Transverse colon (tissue), 4 donors: ENCODE measurements around the gene DMAC2. TPM values are rescaled to one million over a fixed set of nuclear protein-coding genes. Genes with fewer than 3 reads are reported as not detected.
"Not testable (repeated sequence)": the region's sequence is repeated elsewhere in the genome, so short reads cannot be mapped to it uniquely, and the experiment has no call there.

Experiments used
- DNase-seq: peaks from one replicate; pipeline ENCODE4 v3.0.0-alpha.2; 2019
- H3K27ac ChIP-seq, 4 donors: fragments of 200-600 bp; sonication (generic); 2 replicates each; pipeline ENCODE4 v1.5.1; 2016 to 2018; ENCODE audit warnings: inconsistent platforms in 4 of 4
- H3K27me3 ChIP-seq: fragments of 200-600 bp; sonication (generic); 2 replicates; pipeline ENCODE4 v1.5.1; 2017; ENCODE audit warnings: inconsistent platforms
- H3K36me3 ChIP-seq, 4 donors: fragments of 200-600 bp; sonication (generic); 2 replicates each; pipeline ENCODE4 v1.5.1; 2017 to 2019; ENCODE audit warnings: inconsistent platforms in 4 of 4
- H3K4me1 ChIP-seq, 4 donors: fragments of 200-600 bp; sonication (generic); 2 replicates each; pipeline ENCODE4 v1.5.1; 2017 to 2020; ENCODE audit warnings: inconsistent platforms in 4 of 4
- H3K4me3 ChIP-seq, 4 donors: fragments of 200-600 bp; sonication (generic); 1 replicate in 1 of 4; 2 replicates in 3 of 4; pipeline versions ENCODE4 v1.5.1 to v1.6.1; 2017 to 2019; ENCODE audit warnings: inconsistent platforms in 4 of 4
- H3K9me3 ChIP-seq, 2 donors: fragments of 200-600 bp; sonication (generic); 2 replicates each; pipeline ENCODE4 v1.5.1; 2017 to 2019; ENCODE audit warnings: inconsistent platforms in 2 of 2
- EP300 ChIP-seq: sonication (generic); formaldehyde crosslinking; IDR thresholded peaks from one replicate; pipeline ENCODE4 v1.6.1; 2017; ENCODE audit warnings: antibody characterized with exemption, low read depth
- POLR2A ChIP-seq: fragments of 450-650 bp; IDR thresholded peaks from one replicate; pipeline ENCODE4 v1.6.1; 2016; ENCODE audit warnings: antibody characterized with exemption, mild to moderate bottlenecking, moderate library complexity
- POLR2AphosphoS5 ChIP-seq, 3 donors: sonication (generic); formaldehyde crosslinking; IDR thresholded peaks; one replicate each; pipeline ENCODE4 v1.6.1; 2016; ENCODE audit warnings: antibody characterized with exemption in 3 of 3
- WGBS, 2 donors: methylation state at CpG; one replicate each; pipeline ENCODE4 v1.1.5; 2018; ENCODE audit warnings: low coverage in 1 of 2; 5-methylcytosine and 5-hydroxymethylcytosine counted together
- in situ Hi-C, 4 donors: fragments of 200-750 bp; cut with MboI; loops; one replicate each; pipeline versions ENCODE4 v1.15.0 to v1.15.1; 2017; ENCODE audit warnings: low sequenced_read_pairs in 3 of 4, low pct_ligation_motif_present in 1 of 4, low pct_unique_long_range_greater_than_20kb in 1 of 4
- intact Hi-C: fragments of 100-400 bp; cut with DNase I; formaldehyde crosslinking; loops from one replicate; pipeline ENCODE4 v1.15.1; 2023; ENCODE audit warnings: low total_unique reads
- total RNA-seq, 4 donors: library from RNA; depleted of rRNA; stranded (reverse); fragments of >200 nt; gene quantifications; one replicate each; pipeline ENCODE4 v1.1.0, GENCODE V29; 2016
- TF ChIP-seq, protein P1 (sequence below), 5 experiments: fragments of 200-600 bp in 3 of 5; fragments of 450-650 bp in 2 of 5; sonication (generic) in 3 of 5; IDR thresholded peaks; 1 replicate in 2 of 5; 2 replicates in 3 of 5; pipeline ENCODE4 v1.5.1; 2016 to 2017; ENCODE audit warnings: antibody characterized with exemption in 5 of 5, inconsistent platforms in 3 of 5, mild to moderate bottlenecking in 2 of 5, moderate library complexity in 1 of 5

The DMAC2 gene
- total RNA-seq = 10 to 100 TPM; 15.9 to 65.8 (median 50.1) TPM

DNA sequence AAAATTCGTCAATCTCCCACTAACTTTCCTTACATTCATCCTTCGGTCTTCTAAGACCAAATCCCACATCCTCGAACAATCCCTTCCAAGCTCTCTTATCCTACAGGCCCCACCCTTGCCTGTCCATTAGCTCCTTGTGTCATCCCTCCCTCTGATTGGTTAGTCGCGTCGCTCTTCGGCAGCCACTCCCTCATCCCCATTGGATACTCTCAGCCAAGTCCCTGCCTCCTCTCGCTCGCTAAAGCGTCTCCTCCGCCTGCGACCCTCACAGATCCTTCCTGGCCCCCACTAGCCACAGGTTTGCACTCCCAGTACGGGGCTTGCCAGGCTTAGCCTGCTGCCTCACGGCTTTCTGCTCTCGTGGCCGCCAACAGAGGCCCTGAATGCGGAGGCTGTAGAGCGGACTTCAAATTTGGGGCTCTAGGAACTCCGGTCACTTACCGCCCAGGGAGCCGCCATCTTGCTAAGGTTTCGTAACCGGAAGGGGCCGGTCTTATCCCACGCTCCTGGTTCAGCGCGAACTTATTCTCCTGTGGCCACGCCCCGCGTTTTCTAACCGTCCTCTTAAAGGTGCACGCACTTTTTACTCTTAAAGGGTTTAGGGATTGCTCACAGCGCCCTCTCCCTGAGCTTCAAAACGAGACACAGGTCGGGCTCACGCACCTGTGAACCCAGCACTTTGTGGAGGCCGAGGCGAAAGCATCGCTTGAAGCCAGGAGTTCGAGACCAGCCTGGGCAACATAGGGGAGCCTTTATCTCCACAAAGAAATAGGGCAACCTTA is at the start of gene DMAC2:
DMAC2 (minus strand) TSS at position 472 of the 782 bp plus-strand sequence; CDS start at position 459, 13 bp downstream.
- peak within 1 kb of the TSS; percentile 94 to 99 (median 97) for H3K27ac ChIP-seq
- no peaks in the 10 kb centered on the region for H3K9me3 ChIP-seq
- peaks cover 0 to 3% (median 0%) of the 10 kb centered on the region in 4 donors for H3K36me3 ChIP-seq
- H3K4me3 ChIP-seq = peak within 1 kb of the TSS; percentile 64 to 88 (median 80)
- TF ChIP-seq POLR2A (peak; percentile 82), EP300 (no peak), POLR2AphosphoS5 (IDR thresholded peaks at IDR 0.05) (peak; percentile 59 to 87 (median 83))
- TF ChIP-seq, protein P1, sequence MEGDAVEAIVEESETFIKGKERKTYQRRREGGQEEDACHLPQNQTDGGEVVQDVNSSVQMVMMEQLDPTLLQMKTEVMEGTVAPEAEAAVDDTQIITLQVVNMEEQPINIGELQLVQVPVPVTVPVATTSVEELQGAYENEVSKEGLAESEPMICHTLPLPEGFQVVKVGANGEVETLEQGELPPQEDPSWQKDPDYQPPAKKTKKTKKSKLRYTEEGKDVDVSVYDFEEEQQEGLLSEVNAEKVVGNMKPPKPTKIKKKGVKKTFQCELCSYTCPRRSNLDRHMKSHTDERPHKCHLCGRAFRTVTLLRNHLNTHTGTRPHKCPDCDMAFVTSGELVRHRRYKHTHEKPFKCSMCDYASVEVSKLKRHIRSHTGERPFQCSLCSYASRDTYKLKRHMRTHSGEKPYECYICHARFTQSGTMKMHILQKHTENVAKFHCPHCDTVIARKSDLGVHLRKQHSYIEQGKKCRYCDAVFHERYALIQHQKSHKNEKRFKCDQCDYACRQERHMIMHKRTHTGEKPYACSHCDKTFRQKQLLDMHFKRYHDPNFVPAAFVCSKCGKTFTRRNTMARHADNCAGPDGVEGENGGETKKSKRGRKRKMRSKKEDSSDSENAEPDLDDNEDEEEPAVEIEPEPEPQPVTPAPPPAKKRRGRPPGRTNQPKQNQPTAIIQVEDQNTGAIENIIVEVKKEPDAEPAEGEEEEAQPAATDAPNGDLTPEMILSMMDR (IDR thresholded peaks at IDR 0.05) = peak; percentile 37 to 57 (median 41)
- 0% methylated on average over 8 to 40 of the region's 40 CpGs for WGBS, 2 donors
- no peaks in the 10 kb centered on the region for H3K27me3 ChIP-seq
- intact Hi-C loops = no loop called here
- H3K4me1 ChIP-seq = peaks cover 0 to 20% (median 5%) of the 10 kb centered on the region in 4 donors
- DNase-seq = peak; percentile 99
- in situ Hi-C loops = loop anchor here in 1 of 4 donors (10.0 kb wide), 1 partner anchor 135 kb away; the partner anchor contains the start of gene CEACAM21

DNA sequence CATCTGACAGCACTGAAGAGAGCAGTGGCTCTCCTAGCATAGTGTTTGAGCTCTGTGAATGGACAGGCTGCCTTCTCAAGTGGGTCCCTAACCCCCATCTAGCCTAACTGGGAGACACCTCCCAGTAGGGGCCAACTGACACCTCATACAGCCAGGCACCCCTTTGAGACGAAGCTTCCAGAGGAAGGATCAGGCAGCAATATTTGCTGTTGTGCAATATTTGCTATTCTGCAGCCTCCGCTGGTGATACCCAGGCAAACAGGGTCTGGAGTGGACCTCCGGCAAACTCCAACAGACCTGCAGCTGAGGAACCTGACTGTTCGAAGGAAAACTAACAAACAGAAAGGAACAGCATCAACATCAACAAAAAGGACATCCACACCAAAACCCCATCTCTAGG is 47.2 kb upstream of the DMAC2 start:
- DNase-seq, H3K4me3 ChIP-seq, H3K9me3 ChIP-seq, H3K36me3 ChIP-seq, H3K27ac ChIP-seq, H3K4me1 ChIP-seq: not testable (repeated sequence)
- intact Hi-C loops = loop anchor here (5.0 kb wide), 1 partner anchor 505 kb away; the partner anchor contains the start of gene ATP1A3
- peaks cover 27% of the 10 kb centered on the region for H3K27me3 ChIP-seq
- 85% methylated on average over 4 of the region's 4 CpGs; no CpG with 5 or more reads in 1 of the 2 donors for WGBS, 2 donors
- in situ Hi-C loops = loop anchor here in 1 of 4 donors (25.0 kb wide), 1 partner anchor 350 kb away; the partner anchor contains the start of genes DMRTC2 and LYPD4

DNA sequence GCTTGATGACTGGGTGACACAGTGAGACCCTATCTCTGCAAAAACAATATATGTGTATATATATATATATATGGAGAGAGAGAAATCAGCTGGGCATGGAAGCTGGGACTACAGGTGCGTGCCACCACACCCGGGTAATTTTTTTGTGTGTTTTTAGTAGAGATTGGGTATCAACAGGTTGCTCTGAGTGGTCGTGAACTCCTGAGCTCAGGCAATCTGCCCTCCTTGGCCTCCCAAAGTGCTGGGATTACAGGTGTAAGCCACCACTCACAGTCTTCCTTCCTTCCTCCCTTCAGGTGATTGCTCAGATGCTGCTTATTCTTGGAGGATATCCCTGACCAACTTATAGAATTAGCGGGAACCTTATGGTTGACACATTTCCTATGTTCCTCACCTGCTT is 45.1 kb upstream of the DMAC2 start:
- WGBS, 2 donors = 75% methylated on average over 4 of the region's 4 CpGs; no CpG with 5 or more reads in 1 of the 2 donors
- Histone ChIP-seq H3K4me1 (no peaks in the 10 kb centered on the region), H3K36me3 (no peaks in the 10 kb centered on the region), H3K9me3 (no peaks in the 10 kb centered on the region), H3K27me3 (peaks cover 31% of the 10 kb centered on the region), H3K27ac (no peak overlapping the region), H3K4me3 (no peak overlapping the region)
- TF ChIP-seq EP300 (no peak), POLR2AphosphoS5 (IDR thresholded peaks at IDR 0.05) (no peak), POLR2A (no peak)
- TF ChIP-seq, protein P1 (IDR thresholded peaks at IDR 0.05) = no peak
- intact Hi-C loops (loop anchor here (5.0 kb wide), 1 partner anchor 507 kb away; the partner anchor contains the start of gene ATP1A3), in situ Hi-C loops (loop anchor here in 1 of 4 donors (25.0 kb wide), 1 partner anchor 352 kb away; the partner anchor contains the start of genes DMRTC2 and LYPD4)
- no peak for DNase-seq

DNA sequence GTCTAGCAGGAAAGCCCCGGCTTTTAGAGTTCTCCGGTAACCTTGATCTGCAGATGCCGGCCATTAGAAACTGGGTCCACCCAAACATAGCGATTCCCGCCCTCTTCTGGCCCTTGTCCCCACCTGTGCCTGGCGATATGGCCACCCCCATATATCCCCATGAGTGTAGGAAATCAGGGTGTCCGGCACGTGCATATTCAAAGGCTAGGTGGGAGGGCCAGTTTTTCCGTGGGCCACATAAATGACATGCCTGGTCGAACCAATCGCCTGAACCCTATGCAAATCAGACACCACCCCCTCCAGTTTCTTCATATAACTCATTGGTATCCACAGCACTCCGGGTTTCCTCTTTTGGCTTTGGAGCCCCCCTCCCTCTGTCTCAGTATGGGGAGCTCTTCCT is 40.6 kb upstream of the DMAC2 start:
- Histone ChIP-seq H3K36me3 (no peaks in the 10 kb centered on the region), H3K27ac (peak overlapping the region in 1 of 4 donors; percentile 21), H3K4me3 (no peak overlapping the region), H3K4me1 (no peaks in the 10 kb centered on the region), H3K9me3 (no peaks in the 10 kb centered on the region), H3K27me3 (peaks cover 22% of the 10 kb centered on the region)
- DNase-seq = no peak
- in situ Hi-C loops (loop anchor here in 1 of 4 donors (25.0 kb wide), 1 partner anchor 357 kb away; the partner anchor contains the start of genes DMRTC2 and LYPD4), intact Hi-C loops (no loop called here)
- no peak for TF ChIP-seq POLR2AphosphoS5 (IDR thresholded peaks at IDR 0.05)
- TF ChIP-seq, protein P1 (IDR thresholded peaks at IDR 0.05) = no peak
- TF ChIP-seq EP300 = no peak
- TF ChIP-seq POLR2A = no peak
- 77 to 78% methylated on average over 10 to 12 of the region's 12 CpGs for WGBS, 2 donors
